DOHH2 (cell line): ENCODE results near the gene PDZD4.

ENCODE experiments used
- H3F3A ChIP-seq: fragments of 200-600 bp; sonication (generic), shearing (Covaris generic); 2 replicates; pipeline ENCODE4 v1.6.0; 2016; ENCODE audit warnings: antibody characterized with exemption, mild to moderate bottlenecking; ENCODE audit not compliant: control insufficient read depth, insufficient read depth
- H3K27ac ChIP-seq: fragments of 200-600 bp; sonication (generic); 2 replicates; pipeline ENCODE4 v1.5.1; 2014; ENCODE audit warnings: low read depth, mild to moderate bottlenecking, low read length, moderate library complexity
- H3K27me3 ChIP-seq: fragments of 200-600 bp; sonication (generic); 2 replicates; pipeline ENCODE4 v1.6.1; 2014; ENCODE audit warnings: mild to moderate bottlenecking, low read length, mixed read lengths; ENCODE audit not compliant: control insufficient read depth
- H3K36me3 ChIP-seq: fragments of 200-600 bp; sonication (generic); 2 replicates; pipeline ENCODE4 v1.6.1; 2014; ENCODE audit warnings: mild to moderate bottlenecking, low read length, moderate library complexity, mixed read lengths; ENCODE audit not compliant: control insufficient read depth
- H3K4me1 ChIP-seq: fragments of 200-600 bp; sonication (generic); 2 replicates; pipeline ENCODE4 v1.6.1; 2014; ENCODE audit warnings: mild to moderate bottlenecking, low read length, mixed read lengths; ENCODE audit not compliant: control insufficient read depth
- H3K4me2 ChIP-seq: fragments of 200-600 bp; sonication (generic); 2 replicates; pipeline ENCODE4 v1.6.0; 2014; ENCODE audit warnings: mild to moderate bottlenecking, low read length, moderate library complexity
- H3K4me3 ChIP-seq: fragments of 200-600 bp; sonication (generic); 2 replicates; pipeline ENCODE4 v1.5.1; 2014; ENCODE audit warnings: mild to moderate bottlenecking, low read length, mixed read lengths
- H3K79me2 ChIP-seq: fragments of 200-600 bp; sonication (generic); 2 replicates; pipeline ENCODE4 v1.6.1; 2014; ENCODE audit warnings: mild to moderate bottlenecking, low read length, mixed read lengths; ENCODE audit not compliant: control insufficient read depth
- H3K9me2 ChIP-seq: fragments of 200-600 bp; sonication (generic); replicated peaks from 2 replicates; pipeline ENCODE4 v1.6.1; 2014; ENCODE audit warnings: mild to moderate bottlenecking, low read length, mixed read lengths; ENCODE audit not compliant: control insufficient read depth
- H3K9me3 ChIP-seq: fragments of 200-600 bp; sonication (generic); 2 replicates; pipeline ENCODE4 v1.6.1; 2014; ENCODE audit warnings: antibody characterized with exemption, low read length, mixed read lengths; ENCODE audit not compliant: control insufficient read depth, insufficient read depth
- H4K20me1 ChIP-seq: fragments of 200-600 bp; sonication (generic); 2 replicates; pipeline ENCODE4 v1.6.0; 2014; ENCODE audit warnings: low read depth, mild to moderate bottlenecking, antibody characterized with exemption, low read length, moderate library complexity; ENCODE audit not compliant: control insufficient read depth, insufficient read depth
- CTCF ChIP-seq: fragments of 200-600 bp; sonication (generic); IDR thresholded peaks from one replicate; pipeline ENCODE4 v1.5.1; 2014; ENCODE audit warnings: antibody characterized with exemption, mild to moderate bottlenecking, low read depth, low read length; ENCODE audit not compliant: poor library complexity, severe bottlenecking
- EZH2phosphoT487 ChIP-seq: fragments of 200-600 bp; sonication (generic); IDR thresholded peaks from 2 replicates; pipeline ENCODE4 v1.6.1; 2017; ENCODE audit warnings: borderline replicate concordance, mild to moderate bottlenecking, antibody characterized with exemption, low read length, moderate library complexity, mixed read lengths

The PDZD4 gene

DNA sequence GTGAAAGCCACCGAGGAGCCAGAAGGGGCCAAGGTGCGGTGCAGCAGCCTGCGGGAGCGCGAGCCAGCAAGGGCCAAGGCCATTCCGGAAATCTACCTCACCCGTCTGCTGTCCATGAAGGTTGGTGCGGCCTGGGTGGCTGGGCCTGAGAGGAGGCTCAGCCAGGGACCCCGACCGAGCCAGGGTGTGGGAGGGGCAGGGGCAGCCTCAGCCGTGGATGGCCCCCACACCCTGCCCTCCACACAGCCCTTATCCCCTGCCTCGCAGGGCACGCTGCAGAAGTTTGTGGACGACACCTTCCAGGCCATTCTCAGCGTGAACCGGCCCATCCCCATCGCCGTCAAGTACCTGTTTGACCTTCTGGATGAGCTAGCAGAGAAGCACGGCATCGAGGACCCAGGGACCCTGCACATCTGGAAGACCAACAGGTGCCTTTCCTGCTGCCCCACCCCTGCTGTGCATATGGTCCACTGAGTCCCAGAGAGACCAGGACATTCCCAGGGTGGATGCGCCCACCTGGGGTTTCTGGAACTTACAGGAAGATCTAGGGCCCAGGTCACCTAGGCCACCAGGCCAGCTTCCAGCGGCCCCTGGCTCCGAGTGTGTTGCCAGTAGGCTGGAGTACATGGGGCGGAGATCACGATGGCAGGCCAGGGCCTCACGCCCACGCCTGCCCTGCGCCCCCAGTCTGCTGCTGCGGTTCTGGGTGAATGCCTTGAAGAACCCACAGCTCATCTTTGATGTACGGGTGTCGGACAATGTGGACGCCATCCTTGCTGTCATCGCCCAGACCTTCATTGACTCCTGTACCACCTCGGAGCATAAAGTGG is 52.9 kb downstream of the PDZD4 start:
- Histone ChIP-seq H3K36me3 (no peaks in the 10 kb centered on the region), H4K20me1 (no peaks in the 10 kb centered on the region), H3K79me2 (no peaks in the 10 kb centered on the region), H3K27me3 (no peaks in the 10 kb centered on the region), H3K4me3 (no peak overlapping the region), H3K4me2 (no peak overlapping the region), H3K27ac (no peak overlapping the region), H3F3A (no peaks in the 10 kb centered on the region), H3K4me1 (no peaks in the 10 kb centered on the region), H3K9me2 (no peaks in the 10 kb centered on the region), H3K9me3 (no peaks in the 10 kb centered on the region)
- no peak for TF ChIP-seq CTCF
- TF ChIP-seq EZH2phosphoT487, result no peak

GRCh38 chrX:153776611-153777045 is 53.7 kb downstream of the PDZD4 start:
- H3K27ac ChIP-seq, result no peak overlapping the region
- no peaks in the 10 kb centered on the region for H3K9me2 ChIP-seq
- H3K27me3 ChIP-seq, result no peaks in the 10 kb centered on the region
- no peak overlapping the region for H3K4me2 ChIP-seq
- H3K4me1 ChIP-seq, result no peaks in the 10 kb centered on the region
- no peaks in the 10 kb centered on the region for H3K9me3 ChIP-seq
- H3F3A ChIP-seq, result no peaks in the 10 kb centered on the region
- H3K4me3 ChIP-seq, result no peak overlapping the region
- TF ChIP-seq EZH2phosphoT487 (no peak), CTCF (no peak)
- no peaks in the 10 kb centered on the region for H3K79me2 ChIP-seq
- no peaks in the 10 kb centered on the region for H3K36me3 ChIP-seq
- H4K20me1 ChIP-seq, result no peaks in the 10 kb centered on the region

DNA sequence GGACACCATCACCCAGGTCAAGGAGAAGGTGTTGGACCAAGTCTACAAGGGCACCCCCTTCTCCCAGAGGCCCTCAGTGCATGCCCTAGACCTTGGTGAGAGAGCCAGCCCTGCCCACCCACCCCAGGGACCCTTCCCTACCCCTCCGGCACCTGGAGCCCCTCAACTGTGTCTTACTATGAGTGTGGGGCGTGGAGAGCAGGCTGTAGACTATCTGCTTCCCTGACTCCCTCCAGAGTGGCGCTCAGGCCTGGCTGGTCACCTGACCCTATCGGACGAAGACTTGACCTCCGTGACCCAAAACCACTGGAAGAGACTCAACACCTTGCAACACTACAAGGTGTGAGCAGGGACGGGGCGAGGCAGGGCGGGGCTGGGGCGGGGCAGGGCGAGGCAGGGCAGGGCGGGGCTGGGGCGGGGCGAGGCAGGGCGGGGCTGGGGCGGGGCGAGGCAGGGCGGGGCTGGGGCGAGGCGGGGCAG is 54.2 kb downstream of the PDZD4 start:
- no peaks in the 10 kb centered on the region for H3K79me2 ChIP-seq
- no peaks in the 10 kb centered on the region for H3K36me3 ChIP-seq
- no peaks in the 10 kb centered on the region for H3K4me1 ChIP-seq
- no peaks in the 10 kb centered on the region for H3F3A ChIP-seq
- TF ChIP-seq EZH2phosphoT487 (no peak), CTCF (no peak)
- no peaks in the 10 kb centered on the region for H3K9me2 ChIP-seq
- H3K9me3 ChIP-seq, result no peaks in the 10 kb centered on the region
- H3K4me2 ChIP-seq, result no peak overlapping the region
- no peaks in the 10 kb centered on the region for H4K20me1 ChIP-seq
- H3K27me3 ChIP-seq, result no peaks in the 10 kb centered on the region
- H3K4me3 ChIP-seq, result no peak overlapping the region
- no peak overlapping the region for H3K27ac ChIP-seq
